HG03066 (cell line): Measurements from ENCODE around the gene EP300.

ENCODE experiments used
- ATAC-seq: cut with Tn5 transposase; IDR thresholded peaks from one replicate; pipeline ENCODE4 v1.9.1; 2021; ENCODE audit warnings: low read depth; ENCODE audit not compliant: unreplicated experiment

Gene EP300

GRCh38 chr22:41203118-41203517 lies 110.7 kb downstream of the EP300 start:
- ATAC-seq: no peak

- no peak for ATAC-seq
These were observed 111.7 kb downstream of the EP300 start for GRCh38 chr22:41204066-41204465.

GRCh38 chr22:41204992-41205900 lies 112.9 kb downstream of the EP300 start, which contains the start of gene L3MBTL2:
TSS of gene L3MBTL2 (plus strand) at chr22:41205312. CDS start at chr22:41205363, 51 bp downstream.
- ATAC-seq: peak; percentile 99

- no peak for ATAC-seq
These were observed 114.3 kb downstream of the EP300 start for GRCh38 chr22:41206719-41207118.

GRCh38 chr22:41215409-41215808 lies 123.0 kb downstream of the EP300 start:
- ATAC-seq: no peak

- no peak for ATAC-seq
These were observed 123.5 kb downstream of the EP300 start for GRCh38 chr22:41215926-41216325.

GRCh38 chr22:41216984-41217383 lies 124.6 kb downstream of the EP300 start:
- no peak for ATAC-seq

- no peak for ATAC-seq
These were observed 125.3 kb downstream of the EP300 start for GRCh38 chr22:41217553-41218157.

GRCh38 chr22:41222846-41223507 lies 130.6 kb downstream of the EP300 start:
- ATAC-seq: no peak

- ATAC-seq: no peak
These were observed 131.1 kb downstream of the EP300 start for GRCh38 chr22:41223535-41223934.

- ATAC-seq: no peak
These were observed 134.6 kb downstream of the EP300 start for GRCh38 chr22:41226723-41227655.

GRCh38 chr22:41229215-41229614 lies 136.8 kb downstream of the EP300 start:
- ATAC-seq: no peak
